Subcutaneous abdominal adipose tissue (tissue), 5 donors: ENCODE data around the gene MINK1.

Source experiments
- H3K27ac ChIP-seq: one replicate; pipeline ENCODE4 v1.7.0; 2013; ENCODE audit warnings: low read depth, mild to moderate bottlenecking, inconsistent platforms, low read length, moderate library complexity
- H3K27me3 ChIP-seq, 5 donors: one replicate each; pipeline ENCODE4 v1.7.0; 2013; ENCODE audit warnings: low read length in 5 of 5, inconsistent platforms in 1 of 5; ENCODE audit not compliant: control insufficient read depth in 5 of 5, insufficient read depth in 4 of 5
- H3K36me3 ChIP-seq, 5 donors: one replicate each; pipeline ENCODE4 v1.7.0; 2013; ENCODE audit warnings: low read length in 5 of 5; ENCODE audit not compliant: control insufficient read depth in 5 of 5, insufficient read depth in 5 of 5
- H3K4me1 ChIP-seq, 5 donors: one replicate each; pipeline ENCODE4 v1.7.0; 2013; ENCODE audit warnings: low read length in 5 of 5, mild to moderate bottlenecking in 3 of 5, moderate library complexity in 1 of 5; ENCODE audit not compliant: control insufficient read depth in 5 of 5, insufficient read depth in 5 of 5
- H3K4me3 ChIP-seq, 5 donors: one replicate each; pipeline ENCODE4 v1.7.0; 2013; ENCODE audit warnings: low read length in 5 of 5, low read depth in 1 of 5
- H3K9ac ChIP-seq, 5 donors: one replicate each; pipeline ENCODE4 v1.7.0; 2013; ENCODE audit warnings: low read length in 5 of 5, mild to moderate bottlenecking in 4 of 5, moderate library complexity in 3 of 5
- H3K9me3 ChIP-seq, 5 donors: one replicate each; pipeline ENCODE4 v1.7.0; 2013; ENCODE audit warnings: low read length in 5 of 5; ENCODE audit not compliant: control insufficient read depth in 5 of 5
- donor health status: healthy.
- donor health status: healthy.
- donor health status: healthy.
- donor health status: healthy.
- donor health status: healthy.

MINK1 gene

DNA sequence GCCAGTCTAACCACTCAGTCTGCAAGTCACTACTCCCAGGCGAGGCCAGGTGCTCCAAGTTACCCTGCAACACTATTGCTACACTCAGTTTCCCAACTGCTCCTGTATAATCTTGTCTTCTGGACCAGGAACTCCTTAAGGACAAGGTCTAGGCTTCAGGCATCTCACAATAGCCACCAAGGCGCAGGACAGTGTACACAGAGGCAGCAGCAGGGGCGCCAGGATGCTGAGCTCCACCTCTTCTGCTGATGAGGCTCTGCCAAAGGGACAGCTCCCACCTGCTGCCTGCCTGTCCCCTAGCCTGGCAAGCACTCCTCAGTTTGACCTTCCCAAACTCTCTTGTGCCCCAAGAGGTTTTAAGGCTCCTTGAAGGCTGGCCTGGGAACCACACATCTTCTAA lies 103.3 kb downstream of the MINK1 start:
- H3K9me3 ChIP-seq = no peaks in the 10 kb centered on the region
- H3K27ac ChIP-seq = no peak overlapping the region
- H3K4me1 ChIP-seq = peaks cover 11 to 39% (median 36%) of the 10 kb centered on the region in 5 donors
- H3K9ac ChIP-seq = no peak overlapping the region
- H3K36me3 ChIP-seq = peaks cover 0 to 31% (median 26%) of the 10 kb centered on the region in 5 donors
- H3K4me3 ChIP-seq = no peak overlapping the region
- H3K27me3 ChIP-seq = no peaks in the 10 kb centered on the region

DNA sequence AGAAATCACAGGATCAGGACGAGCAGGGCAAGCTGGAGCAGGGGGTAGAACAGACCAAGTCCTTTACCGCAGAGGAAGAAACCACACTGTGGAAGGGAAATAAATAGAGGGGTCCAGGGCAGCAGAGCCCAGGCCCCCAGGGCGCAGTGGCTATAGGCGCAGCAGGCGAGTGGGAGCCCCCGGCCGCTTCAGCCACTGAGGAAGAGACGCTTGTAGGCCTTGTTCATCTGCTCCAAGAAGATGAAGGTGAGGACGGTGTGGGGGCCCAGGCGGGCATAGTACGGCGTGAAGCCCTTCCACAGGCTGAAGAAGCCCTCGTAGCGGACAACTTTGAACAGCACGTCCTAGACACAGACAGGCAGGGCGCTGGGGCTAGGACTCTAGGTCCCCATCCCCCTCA lies 104.4 kb downstream of the MINK1 start:
- peaks cover 11 to 43% (median 39%) of the 10 kb centered on the region in 5 donors for H3K4me1 ChIP-seq
- H3K36me3 ChIP-seq = peaks cover 0 to 38% (median 33%) of the 10 kb centered on the region in 5 donors
- no peak overlapping the region for H3K4me3 ChIP-seq
- no peaks in the 10 kb centered on the region for H3K27me3 ChIP-seq
- H3K9ac ChIP-seq = peak overlapping the region in 1 of 5 donors; percentile 91
- H3K27ac ChIP-seq = no peak overlapping the region
- H3K9me3 ChIP-seq = no peaks in the 10 kb centered on the region

DNA sequence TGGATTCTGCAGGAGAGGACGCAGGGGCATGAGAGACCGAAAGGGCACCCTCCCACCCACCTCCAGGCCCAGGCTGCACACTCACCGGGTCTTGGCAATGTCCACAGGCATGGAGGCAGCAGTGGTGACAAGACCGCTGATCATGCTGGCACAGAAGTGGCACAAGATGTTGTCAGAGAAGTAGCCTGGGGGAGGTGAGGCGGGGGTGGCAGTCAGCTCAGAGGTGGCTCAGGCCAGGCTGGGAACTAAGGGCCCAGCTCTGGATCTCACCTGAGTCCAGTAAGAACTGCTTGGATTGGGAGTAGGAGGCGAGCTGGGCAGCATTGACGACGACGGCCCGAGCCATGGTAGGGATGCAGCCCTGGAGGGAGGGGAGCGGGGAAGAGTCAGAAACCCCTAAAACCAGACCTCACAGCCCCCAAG lies 104.9 kb downstream of the MINK1 start:
- Histone ChIP-seq H3K36me3 (peaks cover 0 to 43% (median 39%) of the 10 kb centered on the region in 5 donors), H3K9me3 (no peaks in the 10 kb centered on the region), H3K27ac (no peak overlapping the region), H3K4me3 (no peak overlapping the region), H3K4me1 (peaks cover 11 to 47% (median 39%) of the 10 kb centered on the region in 5 donors), H3K9ac (peak overlapping the region in 2 of 5 donors; percentile 89 to 91), H3K27me3 (no peaks in the 10 kb centered on the region)

DNA sequence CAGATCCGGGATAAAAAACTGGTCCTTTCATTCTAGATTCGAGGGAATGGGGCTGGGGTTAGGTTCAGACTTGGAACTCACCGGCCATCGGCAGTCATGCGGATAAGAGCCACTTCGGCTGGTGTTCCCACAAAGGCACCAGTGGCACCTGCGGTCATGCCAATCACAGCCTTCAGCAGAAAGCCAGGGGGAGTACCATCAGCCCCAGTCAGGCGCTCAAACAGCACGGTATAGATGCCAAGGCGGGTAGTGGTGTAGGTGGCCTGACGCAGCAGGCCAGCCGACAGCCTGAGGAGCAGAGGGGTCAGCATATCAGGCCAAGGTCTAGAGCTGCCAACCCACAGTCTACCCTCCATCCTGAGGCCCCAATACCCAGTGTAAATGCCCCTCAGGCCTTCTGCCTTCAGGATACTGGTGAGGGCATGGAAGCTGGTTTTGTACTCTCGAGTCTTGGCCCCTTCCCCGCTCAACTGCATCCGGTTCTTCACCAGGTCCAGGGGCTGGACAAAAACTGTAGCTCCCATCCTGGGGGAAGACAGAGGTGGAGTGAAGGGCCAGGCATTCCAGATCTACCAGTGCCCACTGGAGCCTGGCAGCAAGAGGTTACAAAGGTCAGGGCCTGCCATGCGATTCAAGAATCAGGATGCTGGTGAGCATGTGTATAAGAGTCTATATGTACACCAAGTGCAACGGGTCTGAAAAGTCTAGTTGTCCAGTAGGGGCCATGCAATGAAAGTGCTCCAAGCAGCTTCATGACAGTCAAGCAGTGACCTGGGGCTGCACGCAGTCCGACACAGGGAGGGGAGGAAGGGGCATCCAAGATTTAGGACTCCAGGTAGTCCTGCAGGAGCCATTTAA lies 105.8 kb downstream of the MINK1 start:
- peak overlapping the region; percentile 89 to 91 (median 90) for H3K4me3 ChIP-seq
- H3K27ac ChIP-seq = peak overlapping the region; percentile 93
- H3K4me1 ChIP-seq = peaks cover 11 to 52% (median 38%) of the 10 kb centered on the region in 5 donors
- no peaks in the 10 kb centered on the region for H3K27me3 ChIP-seq
- no peaks in the 10 kb centered on the region for H3K9me3 ChIP-seq
- H3K9ac ChIP-seq = peak overlapping the region; percentile 73 to 98 (median 89)
- peaks cover 0 to 50% (median 46%) of the 10 kb centered on the region in 5 donors for H3K36me3 ChIP-seq

DNA sequence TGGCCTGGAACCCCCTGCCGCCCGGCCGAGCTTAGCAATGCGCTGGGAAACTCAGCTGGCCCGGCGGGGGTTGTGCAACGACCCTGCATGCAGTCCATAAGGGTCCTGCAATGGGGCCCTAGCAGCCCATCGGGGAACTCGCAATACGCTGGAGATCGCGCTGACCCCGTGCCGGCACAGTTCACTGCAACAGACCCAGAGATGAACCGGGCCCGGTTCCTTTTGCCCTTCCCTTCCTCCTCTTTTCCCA lies 106.3 kb downstream of the MINK1 start:
- Histone ChIP-seq H3K27me3 (no peaks in the 10 kb centered on the region), H3K9me3 (no peaks in the 10 kb centered on the region), H3K27ac (peak overlapping the region; percentile 93), H3K36me3 (peaks cover 0 to 55% (median 51%) of the 10 kb centered on the region in 5 donors), H3K4me3 (peak overlapping the region; percentile 89 to 91 (median 90)), H3K4me1 (peaks cover 11 to 49% (median 36%) of the 10 kb centered on the region in 5 donors), H3K9ac (peak overlapping the region; percentile 73 to 98 (median 89))

DNA sequence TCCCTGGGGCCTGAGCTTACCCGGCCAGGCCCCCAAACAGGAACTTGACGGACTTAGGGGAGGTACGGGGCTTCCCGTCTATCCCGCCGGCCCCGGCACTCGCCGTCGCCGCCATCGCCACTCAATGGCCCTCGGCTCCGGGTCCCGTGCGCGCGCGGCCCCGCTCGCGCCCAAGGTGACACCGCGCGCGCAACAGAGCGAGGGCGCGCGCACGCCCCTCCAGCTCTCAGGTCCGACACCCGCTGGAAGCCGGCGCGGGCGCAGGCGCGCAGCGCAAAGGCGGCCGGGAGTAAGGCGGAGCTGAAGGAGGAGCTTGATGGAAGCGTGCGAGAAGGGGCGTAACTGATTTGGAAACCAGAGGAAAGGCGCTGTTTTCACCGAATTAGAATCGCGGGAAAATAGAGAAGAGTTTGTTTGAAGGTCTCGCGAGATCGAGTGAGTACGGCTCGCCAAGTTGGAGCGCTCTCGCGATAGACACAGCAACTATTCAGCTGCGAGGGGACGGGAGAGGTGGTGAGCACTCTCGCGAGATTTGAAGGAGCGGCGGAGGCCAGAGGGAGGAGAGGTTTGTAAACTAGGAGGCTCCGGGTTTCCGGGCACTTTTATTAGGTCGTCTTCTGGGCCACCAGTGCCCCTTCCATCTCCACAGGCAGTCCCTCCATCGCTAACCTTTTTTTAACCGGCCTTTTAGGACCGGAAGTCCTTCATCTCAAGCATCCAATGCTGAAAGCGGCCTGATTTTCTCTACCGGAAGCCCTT lies 106.8 kb downstream of the MINK1 start, which contains the start of the genes RNF167 and SLC25A11:
RNF167 (plus strand) TSS at position 473 of the 759 bp plus-strand sequence. CDS start 642 bp downstream, outside the sequence.
SLC25A11 (minus strand) TSS at position 251 of the 759 bp plus-strand sequence; CDS start at position 115, 136 bp downstream.
- H3K36me3 ChIP-seq = peaks cover 0 to 60% (median 56%) of the 10 kb centered on the region in 5 donors

DNA sequence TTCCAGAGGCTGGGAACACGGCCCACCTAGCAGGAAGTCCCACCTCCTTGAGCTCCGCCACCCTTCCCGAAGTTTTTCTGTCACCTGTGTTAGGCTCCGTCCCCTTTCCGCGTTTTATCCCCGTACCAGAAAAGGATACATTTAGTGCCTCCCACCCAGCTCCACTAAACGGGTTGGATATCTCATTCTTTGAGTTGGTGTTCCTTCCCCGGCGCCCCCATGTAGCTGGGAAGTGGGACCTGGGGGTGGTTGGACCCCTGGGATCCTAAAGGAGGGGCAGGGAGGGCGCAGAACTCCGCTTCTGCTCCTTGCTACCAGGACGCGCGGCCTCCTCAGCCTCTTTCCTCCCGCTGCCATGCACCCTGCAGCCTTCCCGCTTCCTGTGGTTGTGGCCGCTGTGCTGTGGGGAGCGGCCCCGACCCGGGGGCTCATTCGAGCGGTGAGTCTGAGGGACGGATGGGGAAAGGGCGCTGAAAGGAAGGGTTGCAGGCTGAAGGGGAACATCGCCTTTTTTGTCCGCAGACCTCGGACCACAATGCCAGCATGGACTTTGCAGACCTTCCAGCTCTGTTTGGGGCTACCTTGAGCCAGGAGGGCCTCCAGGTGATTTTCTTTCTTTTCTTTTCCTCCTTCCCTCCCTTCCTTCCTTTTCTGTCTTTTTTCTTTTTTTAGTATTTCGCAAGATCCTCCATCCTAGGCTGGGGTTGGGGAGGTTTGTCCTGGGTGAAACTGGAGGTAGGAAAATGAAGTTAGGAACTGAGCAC lies 107.6 kb downstream of the MINK1 start:
- H3K9ac ChIP-seq = peak overlapping the region; percentile 81 to 98 (median 97)
- no peaks in the 10 kb centered on the region for H3K27me3 ChIP-seq
- peak overlapping the region; percentile 89 to 90 (median 90) for H3K4me3 ChIP-seq
- H3K4me1 ChIP-seq = peaks cover 11 to 59% (median 46%) of the 10 kb centered on the region in 5 donors
- no peaks in the 10 kb centered on the region for H3K9me3 ChIP-seq
- H3K36me3 ChIP-seq = peaks cover 0 to 64% (median 62%) of the 10 kb centered on the region in 5 donors
- peak overlapping the region; percentile 93 for H3K27ac ChIP-seq

More for the DNA sequence above, 106.8 kb downstream of the MINK1 start, which contains the start of the genes RNF167 and SLC25A11:
- H3K27me3 ChIP-seq = no peaks in the 10 kb centered on the region
- peak within 1 kb of the TSS; percentile 81 to 98 (median 97) for H3K9ac ChIP-seq
- H3K4me3 ChIP-seq = peak within 1 kb of the TSS; percentile 89 to 91 (median 90)
- H3K27ac ChIP-seq = peak within 1 kb of the TSS; percentile 93
- no peaks in the 10 kb centered on the region for H3K9me3 ChIP-seq
- peaks cover 11 to 51% (median 38%) of the 10 kb centered on the region in 5 donors for H3K4me1 ChIP-seq

DNA sequence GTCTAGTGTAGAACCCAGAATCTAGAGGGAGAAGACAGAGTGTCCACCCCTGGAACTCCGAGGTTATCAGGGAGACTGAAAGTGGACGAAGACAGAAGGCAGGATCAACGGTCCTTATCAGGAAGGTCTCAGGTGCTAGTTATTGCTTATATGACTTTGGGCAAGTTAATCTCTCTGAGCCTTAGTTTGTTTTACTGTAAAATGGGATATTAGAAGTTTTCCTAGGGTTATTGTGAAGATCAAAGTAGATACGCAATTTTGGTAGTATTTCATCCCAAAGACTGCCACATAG lies 108.1 kb downstream of the MINK1 start:
- peaks cover 14 to 64% (median 51%) of the 10 kb centered on the region in 5 donors for H3K4me1 ChIP-seq
- H3K4me3 ChIP-seq = peak overlapping the region; percentile 89 to 90 (median 90)
- H3K36me3 ChIP-seq = peaks cover 0 to 64% (median 62%) of the 10 kb centered on the region in 5 donors
- no peaks in the 10 kb centered on the region for H3K27me3 ChIP-seq
- H3K9me3 ChIP-seq = no peaks in the 10 kb centered on the region
- peak overlapping the region in 4 of 5 donors; percentile 93 to 98 (median 97) for H3K9ac ChIP-seq
- H3K27ac ChIP-seq = peak overlapping the region; percentile 93

DNA sequence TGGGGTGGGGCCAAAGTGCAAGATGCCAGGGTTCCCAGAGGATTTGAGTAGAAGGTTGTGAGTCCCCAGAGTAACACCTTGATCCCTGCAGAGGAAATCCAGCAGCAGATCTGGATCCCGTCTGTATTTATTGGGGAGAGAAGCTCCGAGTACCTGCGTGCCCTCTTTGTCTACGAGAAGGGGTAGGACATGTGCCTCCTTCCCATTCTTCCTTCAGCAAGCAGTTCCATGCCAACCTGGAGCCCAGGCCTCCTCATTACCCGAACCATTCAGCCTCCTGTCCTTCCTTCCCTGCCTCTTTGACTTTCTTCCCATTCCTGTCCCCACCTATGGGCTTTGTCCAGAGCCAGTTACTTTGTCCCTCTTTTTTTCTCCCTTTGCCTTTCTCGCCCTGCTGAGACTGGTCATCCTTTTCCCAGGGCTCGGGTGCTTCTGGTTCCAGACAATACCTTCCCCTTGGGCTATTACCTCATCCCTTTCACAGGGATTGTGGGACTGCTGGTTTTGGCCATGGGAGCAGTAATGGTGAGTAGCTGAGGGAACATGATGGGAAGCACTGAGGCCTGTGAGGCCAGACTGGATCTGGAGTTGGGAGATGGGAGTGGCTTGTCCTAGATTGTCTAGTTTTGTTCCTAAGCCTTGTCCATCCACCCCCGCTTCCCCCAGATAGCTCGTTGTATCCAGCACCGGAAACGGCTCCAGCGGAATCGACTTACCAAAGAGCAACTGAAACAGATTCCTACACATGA lies 109.8 kb downstream of the MINK1 start:
- Histone ChIP-seq H3K36me3 (peaks cover 0 to 55% (median 51%) of the 10 kb centered on the region in 5 donors), H3K4me3 (no peak overlapping the region)

More for the DNA sequence above, 109.8 kb downstream of the MINK1 start:
- no peaks in the 10 kb centered on the region for H3K27me3 ChIP-seq
- H3K9ac ChIP-seq = peak overlapping the region in 4 of 5 donors; percentile 26 to 52 (median 34)
- H3K9me3 ChIP-seq = no peaks in the 10 kb centered on the region
- peak overlapping the region; percentile 96 for H3K27ac ChIP-seq
- H3K4me1 ChIP-seq = peaks cover 14 to 73% (median 60%) of the 10 kb centered on the region in 5 donors
